Ishikawa (cell line): ENCODE measurements around the gene SEC24D.

Source experiments
- CEBPB ChIP-seq: IDR thresholded peaks from 2 replicates; pipeline ENCODE4 v1.6.1; 2012
- CREB1 ChIP-seq: IDR thresholded peaks from 2 replicates; pipeline ENCODE4 v1.6.1; 2012; ENCODE audit warnings: low read depth
- EGR1 ChIP-seq: IDR thresholded peaks from 2 replicates; pipeline ENCODE4 v1.6.1; 2012
- EP300 ChIP-seq: IDR thresholded peaks from 2 replicates; pipeline ENCODE4 v1.6.1; 2012; ENCODE audit warnings: borderline replicate concordance
- FOXM1 ChIP-seq: IDR thresholded peaks from 2 replicates; pipeline ENCODE4 v1.6.1; 2012; ENCODE audit warnings: low read depth, borderline replicate concordance
- NFIC ChIP-seq: IDR thresholded peaks from 2 replicates; pipeline ENCODE4 v1.6.1; 2012
- RAD21 ChIP-seq: IDR thresholded peaks from 2 replicates; pipeline ENCODE4 v1.6.1; 2012; ENCODE audit warnings: low read depth
- TAF1 ChIP-seq: IDR thresholded peaks from 2 replicates; pipeline ENCODE4 v1.6.1; 2012; ENCODE audit warnings: low read depth, mild to moderate bottlenecking
- TCF12 ChIP-seq: IDR thresholded peaks from 2 replicates; pipeline ENCODE4 v1.6.1; 2012; ENCODE audit warnings: low read depth
- TEAD4 ChIP-seq: IDR thresholded peaks from 2 replicates; pipeline ENCODE4 v1.6.1; 2012
- YY1 ChIP-seq: IDR thresholded peaks from 2 replicates; pipeline ENCODE4 v1.6.1; 2012; ENCODE audit warnings: low read depth
- ZBTB7A ChIP-seq: IDR thresholded peaks from 2 replicates; pipeline ENCODE4 v1.6.1; 2012; ENCODE audit warnings: low read depth
- TF ChIP-seq, protein P1 (sequence below): IDR thresholded peaks from 2 replicates; pipeline ENCODE4 v1.6.1; 2012
- TF ChIP-seq, protein P2 (sequence below): IDR thresholded peaks from 2 replicates; pipeline ENCODE4 v1.6.1; 2012; ENCODE audit warnings: low read depth, mild to moderate bottlenecking
- TF ChIP-seq, protein P3 (sequence below): IDR thresholded peaks from 2 replicates; pipeline ENCODE4 v1.6.1; 2012

The SEC24D gene

DNA sequence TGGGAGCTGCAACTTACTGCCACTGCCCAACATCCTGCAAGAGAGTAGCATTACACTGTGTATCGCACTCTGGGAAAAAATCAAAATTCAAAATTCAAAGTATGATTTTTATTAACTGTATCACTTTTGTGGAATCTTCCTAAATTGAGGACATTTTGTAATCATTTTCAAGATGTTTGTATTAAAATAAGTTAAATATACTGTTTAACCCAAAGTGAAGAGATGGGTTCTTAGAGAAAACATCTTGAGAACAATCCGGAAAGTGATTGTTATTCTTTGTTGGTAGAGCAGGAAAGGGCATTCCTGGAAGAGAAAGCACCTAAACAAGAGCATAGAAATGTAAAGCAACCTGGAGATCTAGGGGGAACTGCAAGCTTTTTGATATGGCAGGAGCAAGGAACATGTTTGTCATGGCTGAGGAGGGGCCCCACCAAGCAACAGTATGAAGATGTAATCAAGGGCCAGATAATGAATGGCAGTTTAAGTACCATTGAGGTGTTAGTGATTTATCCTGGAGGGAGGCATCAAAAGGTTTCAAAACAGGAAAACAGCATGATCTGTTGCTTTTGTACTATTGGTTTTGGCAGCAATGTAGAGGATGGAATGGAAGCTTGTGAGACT, 14.1 kb upstream of the SEC24D start:
- TF ChIP-seq CREB1 (no peak), TEAD4 (no peak), NFIC (no peak), ZBTB7A (no peak), EGR1 (no peak), TCF12 (no peak), RAD21 (no peak), FOXM1 (no peak)
- TF ChIP-seq, protein P1, sequence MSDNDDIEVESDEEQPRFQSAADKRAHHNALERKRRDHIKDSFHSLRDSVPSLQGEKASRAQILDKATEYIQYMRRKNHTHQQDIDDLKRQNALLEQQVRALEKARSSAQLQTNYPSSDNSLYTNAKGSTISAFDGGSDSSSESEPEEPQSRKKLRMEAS: no peak
- TF ChIP-seq, protein P2, sequence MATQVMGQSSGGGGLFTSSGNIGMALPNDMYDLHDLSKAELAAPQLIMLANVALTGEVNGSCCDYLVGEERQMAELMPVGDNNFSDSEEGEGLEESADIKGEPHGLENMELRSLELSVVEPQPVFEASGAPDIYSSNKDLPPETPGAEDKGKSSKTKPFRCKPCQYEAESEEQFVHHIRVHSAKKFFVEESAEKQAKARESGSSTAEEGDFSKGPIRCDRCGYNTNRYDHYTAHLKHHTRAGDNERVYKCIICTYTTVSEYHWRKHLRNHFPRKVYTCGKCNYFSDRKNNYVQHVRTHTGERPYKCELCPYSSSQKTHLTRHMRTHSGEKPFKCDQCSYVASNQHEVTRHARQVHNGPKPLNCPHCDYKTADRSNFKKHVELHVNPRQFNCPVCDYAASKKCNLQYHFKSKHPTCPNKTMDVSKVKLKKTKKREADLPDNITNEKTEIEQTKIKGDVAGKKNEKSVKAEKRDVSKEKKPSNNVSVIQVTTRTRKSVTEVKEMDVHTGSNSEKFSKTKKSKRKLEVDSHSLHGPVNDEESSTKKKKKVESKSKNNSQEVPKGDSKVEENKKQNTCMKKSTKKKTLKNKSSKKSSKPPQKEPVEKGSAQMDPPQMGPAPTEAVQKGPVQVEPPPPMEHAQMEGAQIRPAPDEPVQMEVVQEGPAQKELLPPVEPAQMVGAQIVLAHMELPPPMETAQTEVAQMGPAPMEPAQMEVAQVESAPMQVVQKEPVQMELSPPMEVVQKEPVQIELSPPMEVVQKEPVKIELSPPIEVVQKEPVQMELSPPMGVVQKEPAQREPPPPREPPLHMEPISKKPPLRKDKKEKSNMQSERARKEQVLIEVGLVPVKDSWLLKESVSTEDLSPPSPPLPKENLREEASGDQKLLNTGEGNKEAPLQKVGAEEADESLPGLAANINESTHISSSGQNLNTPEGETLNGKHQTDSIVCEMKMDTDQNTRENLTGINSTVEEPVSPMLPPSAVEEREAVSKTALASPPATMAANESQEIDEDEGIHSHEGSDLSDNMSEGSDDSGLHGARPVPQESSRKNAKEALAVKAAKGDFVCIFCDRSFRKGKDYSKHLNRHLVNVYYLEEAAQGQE: no peak

DNA sequence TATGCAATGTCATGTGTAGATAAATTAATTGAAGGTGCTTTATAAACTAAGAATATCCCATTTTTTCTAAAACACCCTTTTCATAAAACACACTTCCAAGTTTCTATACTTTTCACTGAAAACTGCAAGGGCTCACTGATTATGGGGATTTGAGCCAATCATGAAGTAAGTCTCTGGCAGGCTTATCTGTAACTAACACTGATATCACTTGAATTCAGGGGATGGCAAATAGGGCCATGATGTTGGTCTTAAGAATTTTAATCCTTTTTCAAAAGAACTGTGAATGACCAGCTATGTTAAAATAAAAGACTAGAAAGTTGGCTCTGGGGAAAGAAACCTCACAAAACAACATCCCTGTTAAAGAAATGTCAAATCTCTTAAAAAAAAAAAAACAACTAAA, 13.0 kb upstream of the SEC24D start:
- TF ChIP-seq, protein P2: no peak
- no peak for TF ChIP-seq TEAD4
- no peak for TF ChIP-seq YY1
- TF ChIP-seq, protein P3, sequence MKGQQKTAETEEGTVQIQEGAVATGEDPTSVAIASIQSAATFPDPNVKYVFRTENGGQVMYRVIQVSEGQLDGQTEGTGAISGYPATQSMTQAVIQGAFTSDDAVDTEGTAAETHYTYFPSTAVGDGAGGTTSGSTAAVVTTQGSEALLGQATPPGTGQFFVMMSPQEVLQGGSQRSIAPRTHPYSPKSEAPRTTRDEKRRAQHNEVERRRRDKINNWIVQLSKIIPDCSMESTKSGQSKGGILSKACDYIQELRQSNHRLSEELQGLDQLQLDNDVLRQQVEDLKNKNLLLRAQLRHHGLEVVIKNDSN: no peak
- no peak for TF ChIP-seq CEBPB
- no peak for TF ChIP-seq EP300
- TF ChIP-seq EGR1: no peak
- TF ChIP-seq NFIC: no peak
- no peak for TF ChIP-seq RAD21
- TF ChIP-seq FOXM1: no peak
- no peak for TF ChIP-seq ZBTB7A
- no peak for TF ChIP-seq TCF12
- TF ChIP-seq CREB1: no peak
- TF ChIP-seq TAF1: no peak

DNA sequence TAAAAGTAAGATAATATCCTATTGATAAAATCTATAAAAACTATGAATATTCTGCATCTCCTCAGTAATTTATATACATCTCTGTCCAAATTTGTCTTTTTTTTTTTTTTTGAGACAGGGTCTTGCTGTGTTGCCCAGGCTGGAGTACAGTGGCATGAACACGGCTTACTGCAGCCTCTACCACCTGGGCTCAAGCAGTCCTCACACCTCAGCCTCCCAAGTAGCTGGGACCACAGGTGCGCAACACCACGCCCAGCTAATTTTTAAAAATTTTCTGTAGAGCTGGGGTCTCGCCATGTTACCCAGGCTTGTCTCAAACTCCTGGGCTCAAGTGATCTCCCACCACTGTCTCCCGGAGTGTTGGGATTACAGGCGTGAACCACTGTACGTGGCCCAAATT, 12.3 kb upstream of the SEC24D start:
- TF ChIP-seq NFIC: no peak
- TF ChIP-seq CREB1: no peak
- no peak for TF ChIP-seq EP300
- TF ChIP-seq, protein P1: no peak
- TF ChIP-seq TAF1: no peak
- TF ChIP-seq, protein P3: no peak
- no peak for TF ChIP-seq ZBTB7A
- TF ChIP-seq, protein P2: no peak
- TF ChIP-seq FOXM1: no peak
- no peak for TF ChIP-seq TEAD4
- TF ChIP-seq CEBPB: no peak
- TF ChIP-seq YY1: no peak
- no peak for TF ChIP-seq TCF12
- no peak for TF ChIP-seq RAD21

DNA sequence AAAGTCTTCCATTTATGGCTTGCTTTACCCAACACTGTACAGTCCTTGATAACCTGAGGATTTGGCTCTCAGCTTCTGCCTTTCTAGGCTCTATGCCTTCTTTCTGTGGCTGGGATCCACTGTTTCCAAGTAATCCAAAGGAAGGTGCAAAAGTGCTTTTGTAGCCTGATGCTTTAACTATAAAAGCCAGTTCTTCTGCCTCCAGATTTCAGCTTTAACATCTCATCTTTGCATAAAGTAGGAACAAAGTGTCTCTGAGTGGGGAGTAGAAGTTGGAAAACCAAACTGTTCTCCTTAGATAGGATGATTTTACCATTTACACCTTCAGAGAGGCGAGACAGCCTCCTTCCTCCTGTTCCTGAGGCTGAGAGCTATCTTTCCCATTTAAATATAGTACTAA, 11.1 kb upstream of the SEC24D start:
- TF ChIP-seq CREB1: no peak
- TF ChIP-seq, protein P3: no peak
- TF ChIP-seq FOXM1: no peak
- TF ChIP-seq, protein P1: no peak
- TF ChIP-seq ZBTB7A: no peak
- no peak for TF ChIP-seq RAD21
- TF ChIP-seq CEBPB: no peak
